GM19397 (cell line): ENCODE results near the gene ZNF593OS.

Experiments
- ATAC-seq: cut with Tn5 transposase; IDR thresholded peaks from one replicate; pipeline ENCODE4 v1.9.1; 2021; ENCODE audit warnings: mild to moderate bottlenecking, moderate library complexity; ENCODE audit not compliant: unreplicated experiment

The ZNF593OS gene

GRCh38 chr1:26127235-26128163 is 44.1 kb downstream of the ZNF593OS start:
- no peak for ATAC-seq

DNA sequence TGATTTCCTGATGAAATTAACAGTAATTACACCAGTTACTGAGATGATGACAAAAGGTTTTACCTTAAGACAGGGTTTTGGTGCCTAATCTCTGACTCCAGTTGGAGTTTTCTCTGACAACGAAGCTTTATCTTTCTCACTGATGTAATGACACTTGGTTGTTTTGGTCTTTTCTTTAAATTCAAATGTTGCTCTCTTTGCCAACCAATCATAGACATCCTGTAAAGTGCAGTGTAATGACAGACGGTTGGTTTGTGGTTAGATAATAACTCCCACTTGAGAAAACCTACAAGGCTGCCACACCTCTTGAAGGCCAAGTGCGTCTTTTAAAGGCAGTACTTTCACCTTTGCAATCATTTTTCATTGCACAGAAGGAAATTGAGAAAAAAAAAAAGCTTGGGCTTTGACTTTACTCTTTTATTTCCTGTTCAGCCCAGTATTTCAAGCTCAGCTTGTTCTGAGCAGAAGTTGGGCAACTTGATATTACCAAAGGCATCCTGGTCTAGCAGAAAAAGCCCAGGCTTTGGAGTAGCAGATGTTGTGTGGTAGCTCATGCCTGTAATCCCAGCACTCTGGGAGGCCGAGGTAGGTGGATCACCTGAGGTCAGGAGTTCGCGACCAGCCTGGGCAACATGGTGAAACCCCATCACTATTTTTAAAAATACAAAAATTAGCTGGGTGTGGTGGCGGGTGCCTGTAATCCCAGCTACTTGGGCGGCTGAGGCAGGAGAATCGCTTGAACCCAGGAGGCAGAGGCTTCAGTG is 45.1 kb downstream of the ZNF593OS start:
- peak; percentile 73 for ATAC-seq

GRCh38 chr1:26125946-26126320 is 45.7 kb downstream of the ZNF593OS start:
- no peak for ATAC-seq

DNA sequence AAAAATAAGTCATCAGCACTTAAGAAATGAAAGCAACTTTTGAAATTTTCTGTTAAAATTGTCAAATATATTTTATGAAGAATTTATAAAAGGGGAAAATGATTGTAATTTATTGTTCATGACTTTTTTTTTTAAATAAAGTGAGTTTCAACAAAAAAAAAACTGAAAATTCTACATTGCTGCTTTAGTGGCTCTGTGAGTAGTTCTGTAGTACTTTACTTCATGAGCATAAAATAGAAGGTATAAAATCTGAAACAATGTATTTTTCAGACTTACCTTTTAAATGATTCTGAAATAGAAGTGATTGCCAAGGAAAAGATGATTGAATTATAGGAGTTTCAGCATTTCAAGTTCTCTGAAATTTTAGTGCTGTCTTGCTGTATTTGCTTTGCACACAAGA is 46.2 kb downstream of the ZNF593OS start:
- no peak for ATAC-seq

DNA sequence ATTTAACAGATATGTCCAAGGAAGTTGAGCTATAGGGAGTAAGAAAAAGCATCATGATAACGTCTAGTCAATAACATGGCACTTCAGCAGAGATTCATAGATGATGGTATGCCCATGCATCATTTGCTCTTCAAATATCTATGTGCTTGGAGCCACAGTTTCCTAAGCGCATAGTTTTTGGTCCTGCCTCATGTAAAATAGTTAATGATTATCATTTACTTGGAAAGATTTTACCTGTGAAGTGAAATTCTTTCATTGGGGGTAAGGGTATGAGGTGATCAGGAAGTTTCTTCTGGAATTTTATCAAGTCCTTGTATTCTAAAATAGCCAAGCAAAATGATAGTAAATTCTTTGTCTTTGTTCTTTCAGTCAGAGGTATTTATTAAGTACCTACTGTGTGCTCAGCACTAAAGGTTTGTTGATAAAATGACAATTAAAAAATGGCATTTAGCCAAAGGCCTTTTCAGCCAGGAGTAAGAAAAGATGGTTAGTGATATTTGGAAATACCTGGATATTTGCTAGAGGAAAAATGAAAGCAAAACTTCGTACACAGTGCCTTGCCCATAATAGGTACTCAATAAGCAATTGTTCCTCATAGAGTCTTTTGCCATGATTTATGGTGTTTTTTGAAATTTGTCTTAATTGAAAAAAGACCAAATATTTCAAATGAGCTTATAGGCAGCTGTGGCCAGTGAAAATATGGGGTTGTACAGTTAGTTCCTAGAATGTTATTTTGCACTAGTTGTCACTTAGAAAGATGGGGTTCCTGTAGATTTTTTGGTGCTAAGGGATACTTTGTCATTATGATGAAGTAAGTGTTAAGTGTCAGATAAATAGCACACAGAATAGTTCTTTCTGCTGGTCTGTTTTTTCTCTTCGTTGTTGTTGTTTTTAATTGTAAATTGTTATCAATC is 47.0 kb downstream of the ZNF593OS start:
- no peak for ATAC-seq

DNA sequence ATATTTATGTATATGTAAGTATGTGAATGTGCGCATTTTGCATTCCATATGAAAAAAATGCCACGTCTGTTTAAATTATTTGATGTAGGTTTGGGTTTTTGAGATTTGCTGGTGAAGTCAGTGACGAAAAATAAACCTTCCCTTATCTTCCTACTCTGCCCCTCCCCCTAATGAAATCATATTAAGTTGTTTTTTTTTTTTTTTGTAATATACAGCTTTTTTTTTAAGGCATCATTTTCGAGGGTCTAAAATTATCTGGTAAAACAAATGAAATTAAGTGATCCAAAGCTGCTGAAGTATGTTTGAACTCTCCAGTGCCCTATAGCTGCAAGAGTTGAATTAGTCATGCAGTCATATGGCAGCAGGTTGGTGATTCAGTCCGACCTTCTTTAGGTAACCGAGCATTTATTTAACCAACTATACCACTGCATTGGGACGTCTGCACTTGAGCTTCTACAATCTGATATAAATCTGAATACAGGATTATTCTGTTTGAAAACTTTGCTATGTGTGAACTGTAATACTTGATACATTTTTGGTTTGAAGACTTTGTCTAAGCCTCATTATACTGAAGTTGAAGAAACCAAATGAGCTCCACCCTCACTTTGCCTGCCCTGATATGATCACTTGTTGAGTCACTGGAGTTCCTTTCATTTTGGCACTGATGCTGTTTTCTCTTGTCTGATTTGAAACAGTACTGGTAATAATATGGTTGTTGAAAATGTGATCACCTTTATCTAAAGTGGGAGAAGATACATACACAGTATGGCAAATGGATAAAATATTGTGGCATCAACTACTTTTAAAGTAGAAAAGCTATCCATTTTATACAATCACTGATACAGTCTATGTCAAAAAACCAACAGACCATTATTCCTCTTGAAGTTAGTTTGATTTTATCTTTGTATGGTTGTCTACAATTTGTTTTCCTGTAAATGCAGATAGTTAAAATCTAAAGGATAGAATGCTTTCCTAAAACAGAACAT is 48.4 kb downstream of the ZNF593OS start:
- ATAC-seq: no peak

DNA sequence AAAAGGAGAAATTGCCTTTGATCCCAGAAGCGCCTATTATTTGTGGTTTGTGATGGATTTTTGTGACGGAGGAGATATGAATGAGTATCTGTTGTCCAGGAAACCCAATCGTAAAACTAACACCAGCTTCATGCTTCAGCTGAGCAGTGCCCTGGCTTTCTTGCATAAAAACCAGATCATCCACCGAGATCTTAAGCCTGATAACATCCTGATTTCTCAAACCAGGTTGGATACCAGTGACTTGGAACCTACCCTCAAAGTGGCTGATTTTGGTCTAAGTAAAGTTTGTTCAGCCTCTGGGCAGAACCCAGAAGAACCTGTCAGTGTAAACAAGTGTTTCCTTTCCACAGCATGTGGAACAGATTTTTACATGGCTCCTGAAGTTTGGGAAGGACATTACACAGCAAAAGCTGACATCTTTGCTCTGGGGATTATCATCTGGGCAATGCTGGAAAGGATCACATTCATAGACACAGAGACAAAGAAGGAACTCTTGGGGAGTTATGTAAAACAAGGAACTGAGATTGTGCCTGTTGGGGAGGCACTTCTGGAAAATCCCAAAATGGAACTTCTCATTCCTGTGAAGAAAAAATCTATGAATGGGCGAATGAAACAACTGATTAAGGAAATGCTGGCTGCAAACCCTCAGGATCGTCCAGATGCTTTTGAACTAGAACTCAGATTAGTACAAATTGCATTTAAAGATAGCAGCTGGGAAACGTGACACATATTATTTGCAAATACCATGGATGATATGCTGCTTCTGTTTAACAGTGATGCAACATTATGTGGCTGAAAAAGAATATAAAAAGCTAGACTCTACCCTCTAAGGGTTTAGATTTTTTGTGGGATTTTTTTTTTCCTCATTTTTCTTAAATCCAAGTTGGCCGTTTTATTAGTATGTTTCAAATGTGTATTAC is 49.5 kb downstream of the ZNF593OS start:
- no peak for ATAC-seq

GRCh38 chr1:26119892-26120608 is 51.6 kb downstream of the ZNF593OS start:
- ATAC-seq: no peak
